ENCODE results near the gene EBNA1BP2. TPM values are rescaled to one million over a fixed set of nuclear protein-coding genes. Genes with fewer than 3 reads are reported as not detected.
A peak's percentile ranks its signal among the peaks of the same experiment; 100 is the strongest.

The EBNA1BP2 gene
- total and polyA plus RNA-seq, 2 donors (not counting 3 experiments of a cell fraction or from before 2014, with no cell fraction given), result 47.8 to 104 TPM

GRCh38 chr1:43207229-43207853, 35.3 kb upstream of the EBNA1BP2 start:
- Histone ChIP-seq H3K4me2 (ENCODE audit: insufficient read depth, low read length) (peak overlapping the region; percentile 59), H3K4me1 (ENCODE audit: control insufficient read depth, extremely low read depth, insufficient read depth, low read length) (peaks cover 27% of the 10 kb centered on the region), H3K27me3 (ENCODE audit: control insufficient read depth in 2 of 2, insufficient read depth in 2 of 2, low read length in 2 of 2) (no peaks in the 10 kb centered on the region), H3K79me2 (ENCODE audit: control insufficient read depth, insufficient read depth, low read length) (no peaks in the 10 kb centered on the region), H3K27ac (ENCODE audit: insufficient read depth, low read depth, low read length) (peak overlapping the region; percentile 97), H3K36me3 (ENCODE audit: control insufficient read depth in 2 of 2, extremely low read depth in 1 of 2, insufficient read depth in 2 of 2, low read length in 2 of 2) (no peaks in the 10 kb centered on the region), H4K20me1 (replicated peaks; ENCODE audit: control insufficient read depth, extremely low read depth, insufficient read depth, low read length) (no peaks in the 10 kb centered on the region), H3K9ac (replicated peaks; ENCODE audit: extremely low read depth, insufficient read depth, low read length) (peak overlapping the region; percentile 82), H2AFZ (ENCODE audit: low read depth, low read length) (peak overlapping the region; percentile 56), H3K9me3 (replicated peaks; ENCODE audit: control insufficient read depth, insufficient read depth, low read length) (no peaks in the 10 kb centered on the region), H3K4me3 (replicated peaks in 1 of 3; ENCODE audit: insufficient read depth in 1 of 3, low read depth in 1 of 3, low read length in 3 of 3) (peak overlapping the region in 1 of 3 experiments; percentile 7), H3K9me1 (replicated peaks; ENCODE audit: control insufficient read depth, extremely low read depth, insufficient read depth, low read length) (no peaks in the 10 kb centered on the region)
- BruUV-seq (replicated peaks), result TSS peak; percentile 85
- ChIA-PET CTCF (interaction anchor here (0.8 to 4.7 kb wide), 9 partner anchors 9 to 294 kb away, joined by 3 to 42 read pairs (median 4); partner anchors contain the start of gene CDC20), POLR2A (interaction anchor here (0.5 to 3.2 kb wide), 7 partner anchors 10 to 440 kb away, joined by 3 to 23 read pairs (median 4); partner anchors contain the start of genes C1orf50, CFAP57, EBNA1BP2 and P3H1)
- TF ChIP-seq GATA2 (IDR thresholded peaks at IDR 0.05; ENCODE audit: insufficient read depth, insufficient read length, low read depth, low read length), result no peak
- TF ChIP-seq, protein P1, sequence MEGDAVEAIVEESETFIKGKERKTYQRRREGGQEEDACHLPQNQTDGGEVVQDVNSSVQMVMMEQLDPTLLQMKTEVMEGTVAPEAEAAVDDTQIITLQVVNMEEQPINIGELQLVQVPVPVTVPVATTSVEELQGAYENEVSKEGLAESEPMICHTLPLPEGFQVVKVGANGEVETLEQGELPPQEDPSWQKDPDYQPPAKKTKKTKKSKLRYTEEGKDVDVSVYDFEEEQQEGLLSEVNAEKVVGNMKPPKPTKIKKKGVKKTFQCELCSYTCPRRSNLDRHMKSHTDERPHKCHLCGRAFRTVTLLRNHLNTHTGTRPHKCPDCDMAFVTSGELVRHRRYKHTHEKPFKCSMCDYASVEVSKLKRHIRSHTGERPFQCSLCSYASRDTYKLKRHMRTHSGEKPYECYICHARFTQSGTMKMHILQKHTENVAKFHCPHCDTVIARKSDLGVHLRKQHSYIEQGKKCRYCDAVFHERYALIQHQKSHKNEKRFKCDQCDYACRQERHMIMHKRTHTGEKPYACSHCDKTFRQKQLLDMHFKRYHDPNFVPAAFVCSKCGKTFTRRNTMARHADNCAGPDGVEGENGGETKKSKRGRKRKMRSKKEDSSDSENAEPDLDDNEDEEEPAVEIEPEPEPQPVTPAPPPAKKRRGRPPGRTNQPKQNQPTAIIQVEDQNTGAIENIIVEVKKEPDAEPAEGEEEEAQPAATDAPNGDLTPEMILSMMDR (IDR thresholded peaks at IDR 0.05; ENCODE audit: extremely low read depth in 1 of 2, insufficient read depth in 1 of 2, low read depth in 1 of 2, low read length in 2 of 2), result no peak
- no peak for TF ChIP-seq POLR2A (IDR thresholded peaks at IDR 0.05; ENCODE audit: low read depth, low read length)
- no peak for TF ChIP-seq EZH2 (IDR thresholded peaks at IDR 0.05; ENCODE audit: borderline replicate concordance, low read depth, low read length, severe bottlenecking)
- intact Hi-C loops (cut with micrococcal nuclease), result loop anchor here (1.0 kb wide), 6 partner anchors 20 to 504 kb away; partner anchors contain the start of genes CFAP57, EBNA1BP2 and TIE1
- dilution Hi-C loops (cut with MboI; ENCODE audit: extremely low pct_ligation_motif_present, low sequenced_read_pairs), result no loop called here
- DNase-seq (ENCODE audit: low read depth, low spot score) (peak; percentile 92), FAIRE-seq (no peak)
